SK-N-SH (cell line): Measurements from ENCODE around the gene CDX1. TPM values are rescaled to one million over a fixed set of nuclear protein-coding genes. Genes with fewer than 3 reads are reported as not detected.

Source experiments
- CTCF ChIA-PET: fragments of 300-600, 350-600 bp; formaldehyde crosslinking; extraction: SDS; loops from one replicate; lab custom pipeline; 2021; lab: Yijun Ruan, JAX
- POLR2A ChIA-PET: fragments of 350-600 bp; sonication (Branson Sonifier 250); formaldehyde crosslinking; extraction: SDS; loops from one replicate; lab custom pipeline; 2020; ENCODE audit warnings: antibody characterized with exemption, inconsistent platforms; lab: Yijun Ruan, JAX
- DNase-seq: peaks from one replicate; pipeline ENCODE4 v3.0.0; 2012
- H2AFZ ChIP-seq: fragments of 200-600 bp; sonication (generic); 2 replicates; pipeline ENCODE4 v1.8.1; 2016; ENCODE audit warnings: antibody characterized with exemption, mild to moderate bottlenecking, low read depth
- H3F3A ChIP-seq: fragments of 200-600 bp; sonication (generic); replicated peaks from 2 replicates; pipeline ENCODE3; 2016; ENCODE audit warnings: antibody characterized with exemption, mild to moderate bottlenecking; ENCODE audit not compliant: insufficient read depth
- H3K27ac ChIP-seq, 2 experiments: fragments of 200-500 bp in 1 of 2; fragments of 200-600 bp in 1 of 2; sonication (Bioruptor generic) in 1 of 2; sonication (generic), shearing (Covaris generic) in 1 of 2; 2 replicates each; pipeline versions ENCODE4 v1.5.1 to v1.6.1; 2014 to 2016; ENCODE audit warnings: low read depth in 2 of 2, inconsistent platforms in 1 of 2, low read length in 1 of 2, mild to moderate bottlenecking in 1 of 2, mixed read lengths in 1 of 2
- H3K27me3 ChIP-seq: fragments of 200-600 bp; sonication (generic), shearing (Covaris generic); 2 replicates; pipeline ENCODE4 v1.6.1; 2016; ENCODE audit warnings: mixed run types; ENCODE audit not compliant: insufficient read depth
- H3K36me3 ChIP-seq, 2 experiments: fragments of 200-500 bp in 1 of 2; fragments of 200-600 bp in 1 of 2; sonication (Bioruptor generic) in 1 of 2; sonication (generic) in 1 of 2; replicated peaks in 1 of 2; 2 replicates each; pipeline versions ENCODE3 to v1.5.1; 2014 to 2016; ENCODE audit warnings: low read length in 1 of 2, mild to moderate bottlenecking in 1 of 2; ENCODE audit not compliant: insufficient read depth in 2 of 2, control insufficient read depth in 1 of 2
- H3K4me1 ChIP-seq, 2 experiments: fragments of 200-500 bp in 1 of 2; fragments of 200-600 bp in 1 of 2; sonication (Bioruptor generic) in 1 of 2; sonication (generic), shearing (Covaris generic) in 1 of 2; 2 replicates each; pipeline versions ENCODE4 v1.5.1 to v1.6.1; 2014 to 2016; ENCODE audit warnings: low read depth in 1 of 2, low read length in 1 of 2, mixed run types in 1 of 2; ENCODE audit not compliant: insufficient read depth in 2 of 2, control insufficient read depth in 1 of 2
- H3K4me2 ChIP-seq: fragments of 200-600 bp; sonication (generic), shearing (Covaris generic); 2 replicates; pipeline ENCODE4 v1.6.1; 2017; ENCODE audit warnings: mixed run types
- H3K4me3 ChIP-seq, 2 experiments: fragments of 200-500 bp in 1 of 2; fragments of 200-600 bp in 1 of 2; sonication (Bioruptor generic) in 1 of 2; sonication (generic), shearing (Covaris generic) in 1 of 2; 2 replicates each; pipeline versions ENCODE4 v1.5.1 to v1.8.1; 2014 to 2016; ENCODE audit warnings: low read depth in 2 of 2, inconsistent platforms in 1 of 2, low read length in 1 of 2, mild to moderate bottlenecking in 1 of 2, mixed read lengths in 1 of 2, moderate library complexity in 1 of 2
- H3K79me2 ChIP-seq: fragments of 200-600 bp; sonication (generic); 2 replicates; pipeline ENCODE4 v1.8.1; 2017; ENCODE audit warnings: mild to moderate bottlenecking; ENCODE audit not compliant: insufficient read depth
- H3K9ac ChIP-seq: fragments of 200-600 bp; sonication (generic); 2 replicates; pipeline ENCODE4 v1.6.1; 2017; ENCODE audit warnings: mixed run types
- H3K9me2 ChIP-seq: fragments of 200-600 bp; sonication (generic); 2 replicates; pipeline ENCODE4 v1.6.1; 2017; ENCODE audit warnings: mixed run types
- H3K9me3 ChIP-seq: fragments of 200-600 bp; sonication (generic); 2 replicates; pipeline ENCODE4 v1.6.1; 2017; ENCODE audit warnings: mixed run types, mild to moderate bottlenecking, moderate library complexity
- H4K20me1 ChIP-seq: fragments of 200-600 bp; sonication (generic); 2 replicates; pipeline ENCODE4 v1.6.1; 2017; ENCODE audit warnings: mild to moderate bottlenecking, mixed run types; ENCODE audit not compliant: insufficient read depth
- CHD2 ChIP-seq: fragments of 150-350 bp; IDR thresholded peaks from 2 replicates; pipeline ENCODE4 v1.6.1; 2018; ENCODE audit warnings: low read length; ENCODE audit not compliant: partially characterized antibody
- FOXJ3 ChIP-seq: sonication (generic); formaldehyde crosslinking; IDR thresholded peaks from 2 replicates; pipeline ENCODE4 v1.5.1; 2020; ENCODE audit warnings: mild to moderate bottlenecking, missing genetic modification reagents
- FOXM1 ChIP-seq: IDR thresholded peaks from 2 replicates; pipeline ENCODE4 v1.4.0; 2012; ENCODE audit warnings: low read depth, mild to moderate bottlenecking
- GABPA ChIP-seq: IDR thresholded peaks from 2 replicates; pipeline ENCODE4 v1.4.0; 2012; ENCODE audit warnings: low read depth, mild to moderate bottlenecking
- GATA2 ChIP-seq: sonication (generic); formaldehyde crosslinking; IDR thresholded peaks from 2 replicates; pipeline ENCODE4 v1.5.0; 2020; ENCODE audit warnings: mild to moderate bottlenecking, missing genetic modification reagents
- NFIC ChIP-seq: IDR thresholded peaks from 2 replicates; pipeline ENCODE4 v1.4.0; 2012; ENCODE audit warnings: borderline replicate concordance
- POLR2AphosphoS5 ChIP-seq: IDR thresholded peaks from 2 replicates; pipeline ENCODE4 v1.6.1; 2012; ENCODE audit warnings: low read depth, low read length
- RAD21 ChIP-seq: IDR thresholded peaks from 2 replicates; pipeline ENCODE4 v1.6.1; 2012; ENCODE audit warnings: mild to moderate bottlenecking, low read length
- RCOR1 ChIP-seq: fragments of 150-350 bp; IDR thresholded peaks from 2 replicates; pipeline ENCODE4 v1.6.1; 2017; ENCODE audit warnings: antibody characterized with exemption, low read length
- RXRA ChIP-seq: IDR thresholded peaks from 2 replicates; pipeline ENCODE4 v1.4.0; 2012; ENCODE audit warnings: low read depth, mild to moderate bottlenecking, borderline replicate concordance
- SIN3A ChIP-seq: IDR thresholded peaks from 2 replicates; pipeline ENCODE4 v1.6.1; 2012; ENCODE audit warnings: low read depth, mild to moderate bottlenecking, low read length, moderate library complexity, borderline replicate concordance
- SMC3 ChIP-seq: IDR thresholded peaks from 2 replicates; pipeline ENCODE4 v1.6.1; 2012; ENCODE audit warnings: low read depth, low read length, improper control_type of control experiment
- YY1 ChIP-seq: IDR thresholded peaks from 2 replicates; pipeline ENCODE4 v1.4.0; 2012; ENCODE audit warnings: low read depth, mild to moderate bottlenecking
- WGBS: methylation state at CpG from one replicate; pipeline ENCODE4 v1.1.6; 2017; ENCODE audit warnings: low lambda C conversion rate; 5-methylcytosine and 5-hydroxymethylcytosine counted together
- polyA plus RNA-seq, 3 experiments: library from polyadenylated mRNA; depleted of rRNA; stranded (reverse); fragments of >200 nt; gene quantifications; 2 replicates each; pipeline ENCODE4 v1.2.3, GENCODE V29; 2012
- TF ChIP-seq, protein P1 (sequence below): IDR thresholded peaks from 2 replicates; pipeline ENCODE4 v1.4.0; 2012; ENCODE audit warnings: low read depth, borderline replicate concordance
- TF ChIP-seq, protein P2 (sequence below): IDR thresholded peaks from 2 replicates; pipeline ENCODE4 v1.4.0; 2012; ENCODE audit warnings: low read depth
- TF ChIP-seq, protein P3 (sequence below): fragments of 200-600 bp; sonication (generic); IDR thresholded peaks from 2 replicates; pipeline ENCODE4 v1.6.1; 2017; ENCODE audit warnings: antibody characterized with exemption, mild to moderate bottlenecking, moderate library complexity
- TF ChIP-seq, protein P4 (sequence below): fragments of 150-350 bp; IDR thresholded peaks from 2 replicates; pipeline ENCODE4 v1.6.1; 2017; ENCODE audit warnings: antibody characterized with exemption, low read length, low read depth, borderline replicate concordance
- TF ChIP-seq, protein P5 (sequence below): IDR thresholded peaks from 2 replicates; pipeline ENCODE4; 2012
- TF ChIP-seq, protein P6 (sequence below): fragments of 150-350 bp; IDR thresholded peaks from 2 replicates; pipeline ENCODE4 v1.6.1; 2016; ENCODE audit warnings: mild to moderate bottlenecking, low read depth, low read length

CDX1 gene
- polyA plus RNA-seq, 1 of the 3 experiments (the other 2 are of a cell fraction), result 0.23 TPM

DNA sequence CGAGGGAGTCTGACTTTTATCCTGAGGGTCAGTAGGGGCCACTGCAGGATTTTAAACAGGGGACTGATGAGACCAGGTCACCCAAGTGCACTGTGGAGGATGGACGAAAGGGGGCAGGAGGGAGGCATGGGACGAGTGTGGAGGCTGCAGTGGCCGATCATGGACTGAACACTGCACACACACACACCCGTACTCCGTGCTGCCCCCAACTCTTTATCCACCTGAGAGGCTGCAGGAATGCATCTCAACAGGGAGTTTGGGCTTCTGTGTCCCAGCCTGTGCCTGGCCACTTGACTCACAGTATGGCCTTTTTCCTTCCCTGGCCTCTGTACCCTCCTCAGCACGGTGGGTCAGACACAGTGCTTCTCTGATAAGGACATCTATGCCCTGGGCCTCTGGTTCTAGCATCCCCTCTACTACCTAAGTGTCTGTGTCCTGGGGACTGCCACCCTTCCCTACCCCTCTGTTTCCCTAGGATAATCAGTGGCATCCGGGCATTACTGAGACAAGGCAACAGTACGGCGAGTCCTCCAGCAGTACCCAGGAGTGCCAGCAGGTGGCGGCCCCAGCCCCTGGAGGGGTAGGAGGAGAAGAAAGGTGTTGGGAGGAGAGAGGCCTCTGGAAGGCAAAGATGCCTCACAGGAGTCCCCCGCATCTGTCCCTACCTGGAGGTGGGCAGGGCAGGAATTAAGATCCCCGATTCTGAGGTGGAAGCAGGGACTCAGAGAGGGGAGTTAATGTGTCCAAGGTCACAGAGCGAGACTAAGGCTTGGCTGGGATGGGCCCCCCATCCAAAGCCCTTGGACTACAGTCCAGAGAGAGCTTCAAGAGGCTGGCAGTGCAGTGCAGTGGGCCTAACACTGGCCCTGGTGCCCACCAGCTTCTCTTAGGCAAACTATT lies 5.1 kb upstream of the CDX1 start:
- peak; percentile 89 for DNase-seq
- H3K27me3 ChIP-seq, result no peaks in the 10 kb centered on the region
- H4K20me1 ChIP-seq, result no peaks in the 10 kb centered on the region
- WGBS, result 51% methylated on average over 14 of the region's 14 CpGs
- peak overlapping the region in 1 of 2 experiments; percentile 96; a peak in 2 of 4 replicates for H3K27ac ChIP-seq
- no peaks in the 10 kb centered on the region for H3K9me2 ChIP-seq
- H2AFZ ChIP-seq, result no peak overlapping the region; the same call in 1 of the 2 replicates
- H3F3A ChIP-seq, result peaks cover 13% of the 10 kb centered on the region
- no peaks in the 10 kb centered on the region for H3K9me3 ChIP-seq
- H3K4me2 ChIP-seq, result no peak overlapping the region
- no peaks in the 10 kb centered on the region for H3K79me2 ChIP-seq
- H3K9ac ChIP-seq, result no peak overlapping the region
- H3K4me3 ChIP-seq, result no peak overlapping the region
- no peaks in the 10 kb centered on the region for H3K36me3 ChIP-seq
- POLR2A ChIA-PET, result no interaction called here
- CTCF ChIA-PET, result interaction anchor here (0.6 to 1.9 kb wide), 22 partner anchors 8 to 189 kb away, joined by 3 to 17 read pairs (median 4); no protein-coding TSS in a partner anchor
- peaks cover 26 to 56% of the 10 kb centered on the region in 2 experiments for H3K4me1 ChIP-seq
- no peak for TF ChIP-seq FOXM1
- TF ChIP-seq RCOR1, result no peak
- TF ChIP-seq POLR2AphosphoS5, result no peak
- TF ChIP-seq, protein P1, sequence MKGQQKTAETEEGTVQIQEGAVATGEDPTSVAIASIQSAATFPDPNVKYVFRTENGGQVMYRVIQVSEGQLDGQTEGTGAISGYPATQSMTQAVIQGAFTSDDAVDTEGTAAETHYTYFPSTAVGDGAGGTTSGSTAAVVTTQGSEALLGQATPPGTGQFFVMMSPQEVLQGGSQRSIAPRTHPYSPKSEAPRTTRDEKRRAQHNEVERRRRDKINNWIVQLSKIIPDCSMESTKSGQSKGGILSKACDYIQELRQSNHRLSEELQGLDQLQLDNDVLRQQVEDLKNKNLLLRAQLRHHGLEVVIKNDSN, result no peak
- TF ChIP-seq, protein P2, sequence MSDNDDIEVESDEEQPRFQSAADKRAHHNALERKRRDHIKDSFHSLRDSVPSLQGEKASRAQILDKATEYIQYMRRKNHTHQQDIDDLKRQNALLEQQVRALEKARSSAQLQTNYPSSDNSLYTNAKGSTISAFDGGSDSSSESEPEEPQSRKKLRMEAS, result no peak
- peak; percentile 85 for TF ChIP-seq SMC3
- TF ChIP-seq FOXJ3 (CRISPR knock-in tag), result no peak
- no peak for TF ChIP-seq NFIC
- TF ChIP-seq, protein P3, sequence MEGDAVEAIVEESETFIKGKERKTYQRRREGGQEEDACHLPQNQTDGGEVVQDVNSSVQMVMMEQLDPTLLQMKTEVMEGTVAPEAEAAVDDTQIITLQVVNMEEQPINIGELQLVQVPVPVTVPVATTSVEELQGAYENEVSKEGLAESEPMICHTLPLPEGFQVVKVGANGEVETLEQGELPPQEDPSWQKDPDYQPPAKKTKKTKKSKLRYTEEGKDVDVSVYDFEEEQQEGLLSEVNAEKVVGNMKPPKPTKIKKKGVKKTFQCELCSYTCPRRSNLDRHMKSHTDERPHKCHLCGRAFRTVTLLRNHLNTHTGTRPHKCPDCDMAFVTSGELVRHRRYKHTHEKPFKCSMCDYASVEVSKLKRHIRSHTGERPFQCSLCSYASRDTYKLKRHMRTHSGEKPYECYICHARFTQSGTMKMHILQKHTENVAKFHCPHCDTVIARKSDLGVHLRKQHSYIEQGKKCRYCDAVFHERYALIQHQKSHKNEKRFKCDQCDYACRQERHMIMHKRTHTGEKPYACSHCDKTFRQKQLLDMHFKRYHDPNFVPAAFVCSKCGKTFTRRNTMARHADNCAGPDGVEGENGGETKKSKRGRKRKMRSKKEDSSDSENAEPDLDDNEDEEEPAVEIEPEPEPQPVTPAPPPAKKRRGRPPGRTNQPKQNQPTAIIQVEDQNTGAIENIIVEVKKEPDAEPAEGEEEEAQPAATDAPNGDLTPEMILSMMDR, result peak; percentile 94
- no peak for TF ChIP-seq SIN3A
- TF ChIP-seq, protein P4, sequence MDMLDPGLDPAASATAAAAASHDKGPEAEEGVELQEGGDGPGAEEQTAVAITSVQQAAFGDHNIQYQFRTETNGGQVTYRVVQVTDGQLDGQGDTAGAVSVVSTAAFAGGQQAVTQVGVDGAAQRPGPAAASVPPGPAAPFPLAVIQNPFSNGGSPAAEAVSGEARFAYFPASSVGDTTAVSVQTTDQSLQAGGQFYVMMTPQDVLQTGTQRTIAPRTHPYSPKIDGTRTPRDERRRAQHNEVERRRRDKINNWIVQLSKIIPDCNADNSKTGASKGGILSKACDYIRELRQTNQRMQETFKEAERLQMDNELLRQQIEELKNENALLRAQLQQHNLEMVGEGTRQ, result no peak
- peak; percentile 80 for TF ChIP-seq RAD21
- TF ChIP-seq RXRA, result no peak
- no peak for TF ChIP-seq GABPA
- TF ChIP-seq, protein P5, sequence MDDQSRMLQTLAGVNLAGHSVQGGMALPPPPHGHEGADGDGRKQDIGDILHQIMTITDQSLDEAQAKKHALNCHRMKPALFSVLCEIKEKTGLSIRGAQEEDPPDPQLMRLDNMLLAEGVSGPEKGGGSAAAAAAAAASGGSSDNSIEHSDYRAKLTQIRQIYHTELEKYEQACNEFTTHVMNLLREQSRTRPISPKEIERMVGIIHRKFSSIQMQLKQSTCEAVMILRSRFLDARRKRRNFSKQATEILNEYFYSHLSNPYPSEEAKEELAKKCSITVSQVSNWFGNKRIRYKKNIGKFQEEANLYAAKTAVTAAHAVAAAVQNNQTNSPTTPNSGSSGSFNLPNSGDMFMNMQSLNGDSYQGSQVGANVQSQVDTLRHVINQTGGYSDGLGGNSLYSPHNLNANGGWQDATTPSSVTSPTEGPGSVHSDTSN, result no peak
- no peak for TF ChIP-seq YY1
- TF ChIP-seq CHD2, result no peak
- TF ChIP-seq, protein P6, sequence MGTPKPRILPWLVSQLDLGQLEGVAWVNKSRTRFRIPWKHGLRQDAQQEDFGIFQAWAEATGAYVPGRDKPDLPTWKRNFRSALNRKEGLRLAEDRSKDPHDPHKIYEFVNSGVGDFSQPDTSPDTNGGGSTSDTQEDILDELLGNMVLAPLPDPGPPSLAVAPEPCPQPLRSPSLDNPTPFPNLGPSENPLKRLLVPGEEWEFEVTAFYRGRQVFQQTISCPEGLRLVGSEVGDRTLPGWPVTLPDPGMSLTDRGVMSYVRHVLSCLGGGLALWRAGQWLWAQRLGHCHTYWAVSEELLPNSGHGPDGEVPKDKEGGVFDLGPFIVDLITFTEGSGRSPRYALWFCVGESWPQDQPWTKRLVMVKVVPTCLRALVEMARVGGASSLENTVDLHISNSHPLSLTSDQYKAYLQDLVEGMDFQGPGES, result no peak
- TF ChIP-seq GATA2, result no peak
